Neural cell (in vitro differentiated cells): ENCODE measurements around the gene ATG7. TPM values are rescaled to one million over a fixed set of nuclear protein-coding genes. Genes with fewer than 3 reads are reported as not detected.

Source experiments
- H2AFZ ChIP-seq: fragments of 200-600, 300-800 bp; sonication (generic), shearing (Covaris generic); 2 replicates; pipeline ENCODE4 v1.6.0; 2014; ENCODE audit warnings: low read depth, mild to moderate bottlenecking, antibody characterized with exemption, low read length, moderate library complexity
- H3F3A ChIP-seq: fragments of 200-600 bp; shearing (Covaris generic); 2 replicates; pipeline ENCODE4 v1.6.1; 2016; ENCODE audit warnings: mild to moderate bottlenecking, moderate library complexity, mixed read lengths, antibody characterized with exemption, low read length; ENCODE audit not compliant: insufficient read depth, poor library complexity, severe bottlenecking
- H3K27ac ChIP-seq: fragments of 200-600, 300-800 bp; sonication (generic), shearing (Covaris generic); 2 replicates; pipeline ENCODE4 v1.5.1; 2014; ENCODE audit warnings: mild to moderate bottlenecking, low read length, moderate library complexity
- H3K27me3 ChIP-seq: fragments of 300-800, 200-600 bp; sonication (generic), shearing (Covaris generic); 2 replicates; pipeline ENCODE4 v1.6.0; 2014; ENCODE audit warnings: mild to moderate bottlenecking, low read depth, low read length, moderate library complexity; ENCODE audit not compliant: insufficient read depth
- H3K36me3 ChIP-seq: fragments of 300-800, 200-600 bp; sonication (generic), shearing (Covaris generic); 2 replicates; pipeline ENCODE4 v1.5.1; 2014; ENCODE audit warnings: mild to moderate bottlenecking, antibody characterized with exemption, low read length, moderate library complexity; ENCODE audit not compliant: insufficient read depth
- H3K4me2 ChIP-seq: fragments of 300-800, 200-600 bp; sonication (generic), shearing (Covaris generic); 2 replicates; pipeline ENCODE4 v1.6.0; 2014; ENCODE audit warnings: mild to moderate bottlenecking, low read length
- H3K4me3 ChIP-seq: fragments of 300-800, 200-600 bp; sonication (generic), shearing (Covaris generic); 2 replicates; pipeline ENCODE4 v1.5.1; 2014; ENCODE audit warnings: mild to moderate bottlenecking, low read length, moderate library complexity
- H3K79me2 ChIP-seq: fragments of 200-600 bp; shearing (Covaris generic); replicated peaks from 2 replicates; pipeline ENCODE4 v1.6.0; 2014; ENCODE audit warnings: mild to moderate bottlenecking, low read length, moderate library complexity; ENCODE audit not compliant: insufficient read depth
- H3K9ac ChIP-seq: fragments of 300-800, 200-600 bp; sonication (generic), shearing (Covaris generic); 2 replicates; pipeline ENCODE4 v1.6.1; 2016; ENCODE audit warnings: mild to moderate bottlenecking, low read length, mixed read lengths
- H3K9me2 ChIP-seq: fragments of 200-600 bp; shearing (Covaris generic); 2 replicates; pipeline ENCODE4 v1.6.1; 2016; ENCODE audit warnings: mild to moderate bottlenecking, low read length, mixed read lengths; ENCODE audit not compliant: insufficient read depth
- H3K9me3 ChIP-seq: fragments of 200-600, 300-800 bp; sonication (generic), shearing (Covaris generic); 2 replicates; pipeline ENCODE4 v1.6.1; 2016; ENCODE audit warnings: mild to moderate bottlenecking, mixed run types, low read length, moderate library complexity, mixed read lengths
- H4K20me1 ChIP-seq: fragments of 200-600 bp; shearing (Covaris generic); 2 replicates; pipeline ENCODE4 v1.6.1; 2016; ENCODE audit warnings: mild to moderate bottlenecking, mixed run types; ENCODE audit not compliant: insufficient read depth
- CTCF ChIP-seq: fragments of 450-650 bp; IDR thresholded peaks from 2 replicates; pipeline ENCODE4 v1.5.1; 2014; ENCODE audit warnings: antibody characterized with exemption, mild to moderate bottlenecking, moderate library complexity; ENCODE audit not compliant: poor library complexity, severe bottlenecking
- EP300 ChIP-seq: fragments of 450-650 bp; conservative IDR thresholded peaks from 2 replicates; pipeline ENCODE4 v1.6.1; 2014; ENCODE audit warnings: antibody characterized with exemption, mild to moderate bottlenecking, moderate library complexity; ENCODE audit not compliant: poor library complexity, severe bottlenecking
- EZH2 ChIP-seq: fragments of 200-600, 300-800 bp; shearing (Covaris generic), sonication (generic); IDR thresholded peaks from 2 replicates; pipeline ENCODE4 v1.6.1; 2014; ENCODE audit warnings: antibody characterized with exemption, low read length, borderline replicate concordance, mild to moderate bottlenecking; ENCODE audit not compliant: insufficient read depth, poor library complexity, severe bottlenecking
- MXI1 ChIP-seq: fragments of 450-650 bp; conservative IDR thresholded peaks from 2 replicates; pipeline ENCODE4 v1.6.1; 2014; ENCODE audit warnings: antibody characterized with exemption, mild to moderate bottlenecking; ENCODE audit not compliant: poor library complexity, severe bottlenecking
- POLR2AphosphoS5 ChIP-seq: IDR thresholded peaks from 2 replicates; pipeline ENCODE4 v1.6.1; 2012
- RAD21 ChIP-seq: fragments of 450-650 bp; conservative IDR thresholded peaks from 2 replicates; pipeline ENCODE4 v1.6.1; 2014; ENCODE audit warnings: antibody characterized with exemption, mild to moderate bottlenecking, moderate library complexity
- REST ChIP-seq: IDR thresholded peaks from 2 replicates; pipeline ENCODE4 v1.6.1; 2012; ENCODE audit warnings: borderline replicate concordance
- SMC3 ChIP-seq: fragments of 450-650 bp; conservative IDR thresholded peaks from 2 replicates; pipeline ENCODE4 v1.6.1; 2014; ENCODE audit warnings: antibody characterized with exemption, mild to moderate bottlenecking, moderate library complexity; ENCODE audit not compliant: poor library complexity
- TAF1 ChIP-seq: IDR thresholded peaks from 2 replicates; pipeline ENCODE4 v1.6.1; 2012; ENCODE audit warnings: low read depth
- polyA plus RNA-seq: library from polyadenylated mRNA; depleted of rRNA; stranded (reverse); fragments of >200 nt; gene quantifications from 2 replicates; pipeline ENCODE4 v1.2.3, GENCODE V29; 2014

Gene ATG7
- polyA plus RNA-seq, 1 donor from 2014 or later, result 28.8 TPM

- H3K27me3 ChIP-seq, result no peaks in the 10 kb centered on the region
- no peaks in the 10 kb centered on the region for H3K9me2 ChIP-seq
- H3K4me2 ChIP-seq, result no peak overlapping the region
- H3F3A ChIP-seq, result no peaks in the 10 kb centered on the region
- no peaks in the 10 kb centered on the region for H4K20me1 ChIP-seq
- TF ChIP-seq TAF1 (no peak), RAD21 (no peak), SMC3 (no peak), MXI1 (no peak), CTCF (no peak), POLR2AphosphoS5 (no peak), REST (no peak)
- H2AFZ ChIP-seq, result no peak overlapping the region
- no peaks in the 10 kb centered on the region for H3K36me3 ChIP-seq
- no peaks in the 10 kb centered on the region for H3K9me3 ChIP-seq
- no peak overlapping the region for H3K9ac ChIP-seq
- no peak overlapping the region for H3K4me3 ChIP-seq
- no peak overlapping the region for H3K27ac ChIP-seq
- no peaks in the 10 kb centered on the region for H3K79me2 ChIP-seq
Observed at GRCh38 chr3:11291808-11292207, 19.6 kb downstream of the ATG7 start.

GRCh38 chr3:11297126-11297525 is 24.9 kb downstream of the ATG7 start:
- no peaks in the 10 kb centered on the region for H3K9me2 ChIP-seq
- H3K27me3 ChIP-seq, result no peaks in the 10 kb centered on the region
- H3K4me2 ChIP-seq, result no peak overlapping the region
- H4K20me1 ChIP-seq, result no peaks in the 10 kb centered on the region
- no peak for TF ChIP-seq TAF1
- no peak for TF ChIP-seq REST
- no peak for TF ChIP-seq MXI1
- no peak for TF ChIP-seq POLR2AphosphoS5
- no peak for TF ChIP-seq EP300
- no peak for TF ChIP-seq SMC3
- no peak for TF ChIP-seq EZH2
- TF ChIP-seq CTCF, result no peak
- TF ChIP-seq RAD21, result no peak
- H3K4me3 ChIP-seq, result no peak overlapping the region
- H3K9me3 ChIP-seq, result no peaks in the 10 kb centered on the region
- no peaks in the 10 kb centered on the region for H3F3A ChIP-seq
- no peak overlapping the region for H3K27ac ChIP-seq
- peaks cover 4% of the 10 kb centered on the region for H3K36me3 ChIP-seq
- no peak overlapping the region for H3K9ac ChIP-seq
- no peaks in the 10 kb centered on the region for H3K79me2 ChIP-seq
- no peak overlapping the region for H2AFZ ChIP-seq
